ENCODE measurements around the gene TNN.

TNN gene

GRCh38 chr1:175045097-175045496, 22.5 kb upstream of the TNN start:
- Mint-ChIP-seq H3K4me3 (no peak overlapping the region), H3K4me1 (ENCODE audit: low read depth) (no peaks in the 10 kb centered on the region), H3K9me3 (peaks cover 9% of the 10 kb centered on the region), H3K36me3 (ENCODE audit: low read depth) (no peaks in the 10 kb centered on the region), H3K27ac (no peak overlapping the region), H3K27me3 (no peaks in the 10 kb centered on the region)
- intact Hi-C loops (cut with micrococcal nuclease) = no loop called here

GRCh38 chr1:175045519-175045918, 22.1 kb upstream of the TNN start:
- Mint-ChIP-seq H3K36me3 (ENCODE audit: low read depth) (no peaks in the 10 kb centered on the region), H3K4me1 (ENCODE audit: low read depth) (no peaks in the 10 kb centered on the region), H3K4me3 (no peak overlapping the region), H3K27me3 (no peaks in the 10 kb centered on the region), H3K27ac (no peak overlapping the region), H3K9me3 (peaks cover 9% of the 10 kb centered on the region)
- intact Hi-C loops (cut with micrococcal nuclease) = no loop called here

GRCh38 chr1:175050992-175051391, 16.6 kb upstream of the TNN start:
- no peaks in the 10 kb centered on the region for H3K27me3 Mint-ChIP-seq
- intact Hi-C loops (cut with micrococcal nuclease) = no loop called here
- no peaks in the 10 kb centered on the region for H3K9me3 Mint-ChIP-seq
- no peak overlapping the region for H3K4me3 Mint-ChIP-seq
- no peaks in the 10 kb centered on the region for H3K36me3 Mint-ChIP-seq (ENCODE audit: low read depth)
- no peaks in the 10 kb centered on the region for H3K4me1 Mint-ChIP-seq (ENCODE audit: low read depth)
- H3K27ac Mint-ChIP-seq = no peak overlapping the region

- Mint-ChIP-seq H3K4me1 (ENCODE audit: low read depth) (no peaks in the 10 kb centered on the region), H3K9me3 (peaks cover 7% of the 10 kb centered on the region), H3K27me3 (no peaks in the 10 kb centered on the region), H3K27ac (no peak overlapping the region), H3K36me3 (ENCODE audit: low read depth) (no peaks in the 10 kb centered on the region), H3K4me3 (no peak overlapping the region)
- intact Hi-C loops (cut with micrococcal nuclease) = no loop called here
Measured at GRCh38 chr1:175054736-175055135, 12.9 kb upstream of the TNN start.

GRCh38 chr1:175062339-175062738, 5.3 kb upstream of the TNN start:
- Mint-ChIP-seq H3K27ac (no peak overlapping the region), H3K36me3 (ENCODE audit: low read depth) (no peaks in the 10 kb centered on the region), H3K4me3 (no peak overlapping the region), H3K4me1 (ENCODE audit: low read depth) (peaks cover 5% of the 10 kb centered on the region), H3K27me3 (no peaks in the 10 kb centered on the region), H3K9me3 (no peaks in the 10 kb centered on the region)
- intact Hi-C loops (cut with micrococcal nuclease) = no loop called here

DNA sequence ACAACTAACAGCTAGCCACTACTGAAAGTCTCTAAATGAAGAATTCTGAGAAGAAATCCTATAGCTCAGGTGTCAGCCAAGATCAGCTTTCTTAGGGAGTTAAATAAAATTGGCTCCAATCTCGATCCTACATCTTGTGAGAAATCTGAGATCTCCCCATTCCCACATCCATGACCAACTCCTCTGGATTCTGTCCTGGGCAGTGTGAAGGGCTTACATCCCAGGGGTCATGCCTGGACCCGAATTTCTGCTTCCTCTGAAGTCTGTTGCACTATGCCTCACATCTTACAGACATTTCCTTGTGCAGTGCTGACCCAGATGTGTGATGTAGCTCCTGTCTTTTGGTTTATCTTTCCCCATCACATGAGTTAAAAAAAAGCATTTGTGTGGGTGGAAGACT, 4.8 kb upstream of the TNN start:
- Mint-ChIP-seq H3K27me3 (no peaks in the 10 kb centered on the region), H3K4me1 (ENCODE audit: low read depth) (peaks cover 5% of the 10 kb centered on the region), H3K9me3 (no peaks in the 10 kb centered on the region), H3K36me3 (ENCODE audit: low read depth) (no peaks in the 10 kb centered on the region), H3K27ac (no peak overlapping the region), H3K4me3 (no peak overlapping the region)
- intact Hi-C loops (cut with micrococcal nuclease) = no loop called here

- H3K36me3 Mint-ChIP-seq (ENCODE audit: low read depth) = no peaks in the 10 kb centered on the region
- no peaks in the 10 kb centered on the region for H3K27me3 Mint-ChIP-seq
- peaks cover 31% of the 10 kb centered on the region for H3K4me1 Mint-ChIP-seq (ENCODE audit: low read depth)
- intact Hi-C loops (cut with micrococcal nuclease) = no loop called here
- H3K9me3 Mint-ChIP-seq = no peaks in the 10 kb centered on the region
- H3K27ac Mint-ChIP-seq = no peak overlapping the region
- no peak overlapping the region for H3K4me3 Mint-ChIP-seq
Measured at GRCh38 chr1:175070818-175071217, 3.2 kb downstream of the TNN start.

DNA sequence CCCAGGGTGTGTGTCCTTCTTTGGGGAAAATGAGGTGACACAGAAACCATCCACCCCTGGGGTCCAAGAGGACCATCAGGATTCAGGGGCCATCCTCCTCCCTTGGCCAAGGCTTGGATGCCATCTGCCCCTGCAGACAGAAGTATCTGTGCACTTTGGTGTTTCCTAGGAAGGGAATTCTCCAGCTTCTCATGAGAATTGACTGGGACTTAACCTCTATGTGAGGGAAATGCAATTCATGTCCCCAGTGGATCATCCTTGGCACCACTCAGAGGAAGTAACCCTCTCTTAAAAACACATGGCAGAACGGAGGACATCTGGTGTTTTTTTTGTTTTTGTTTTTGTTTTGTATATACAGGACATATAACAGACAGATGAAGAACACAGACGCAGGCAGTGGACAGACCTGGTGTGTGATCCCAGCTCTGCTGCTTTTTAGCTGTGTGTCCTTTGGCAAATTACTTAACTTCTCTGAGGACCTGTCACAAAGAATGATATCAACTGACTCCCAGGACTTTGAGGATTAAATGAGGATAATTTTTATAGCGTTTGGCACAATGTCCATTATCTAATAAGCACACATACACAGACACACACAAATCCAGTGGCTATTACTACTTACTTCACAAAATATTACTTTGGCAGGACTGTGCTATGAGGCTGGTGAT, 3.8 kb downstream of the TNN start:
- H3K4me1 Mint-ChIP-seq (ENCODE audit: low read depth) = peaks cover 31% of the 10 kb centered on the region
- intact Hi-C loops (cut with micrococcal nuclease) = no loop called here
- no peaks in the 10 kb centered on the region for H3K9me3 Mint-ChIP-seq
- H3K27ac Mint-ChIP-seq = no peak overlapping the region
- H3K36me3 Mint-ChIP-seq (ENCODE audit: low read depth) = no peaks in the 10 kb centered on the region
- H3K4me3 Mint-ChIP-seq = no peak overlapping the region
- no peaks in the 10 kb centered on the region for H3K27me3 Mint-ChIP-seq

DNA sequence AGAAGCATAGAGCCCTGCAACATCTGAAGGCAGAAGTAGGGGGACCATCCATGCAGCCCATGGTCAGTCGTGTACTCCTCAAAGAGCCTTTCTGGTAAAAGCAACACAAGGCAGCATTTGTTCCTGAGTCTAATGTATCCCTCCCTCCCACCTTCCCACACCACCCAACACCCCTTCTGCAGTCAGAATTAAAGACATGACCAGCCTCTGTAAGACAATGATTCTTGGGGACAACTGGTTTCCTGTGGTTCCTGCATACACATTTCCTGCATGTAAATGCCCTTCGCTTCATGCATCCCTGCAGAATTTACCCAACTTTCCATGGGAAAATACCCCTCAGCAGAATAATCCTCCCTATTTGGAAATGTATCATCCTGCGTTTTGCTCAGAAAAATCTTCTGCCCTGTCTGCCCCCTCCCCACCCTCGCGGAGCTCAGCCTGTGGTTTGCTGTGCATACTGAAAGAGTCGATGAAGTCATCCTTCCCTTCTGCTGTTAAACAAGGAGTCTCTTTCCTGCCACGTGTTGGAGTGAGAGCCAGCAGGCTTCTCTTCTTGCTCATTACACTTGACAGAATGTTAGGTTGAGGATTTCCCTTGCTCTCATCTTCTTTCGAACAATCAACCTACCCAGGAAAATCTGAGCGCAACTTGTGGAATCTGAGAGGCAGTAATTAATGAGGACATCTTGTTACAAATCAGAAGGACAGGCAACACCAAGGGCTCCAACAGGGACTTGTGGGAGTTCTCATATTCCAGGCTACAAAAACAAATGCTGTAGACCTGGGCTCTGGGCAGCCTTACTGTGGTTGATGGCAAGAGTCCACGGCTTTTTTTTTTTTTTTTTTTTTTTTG, 4.7 kb downstream of the TNN start:
- Mint-ChIP-seq H3K9me3 (no peaks in the 10 kb centered on the region), H3K27me3 (no peaks in the 10 kb centered on the region), H3K4me1 (ENCODE audit: low read depth) (peaks cover 27% of the 10 kb centered on the region), H3K27ac (no peak overlapping the region), H3K36me3 (ENCODE audit: low read depth) (no peaks in the 10 kb centered on the region), H3K4me3 (peak overlapping the region; percentile 71)
- intact Hi-C loops (cut with micrococcal nuclease) = no loop called here

- intact Hi-C loops (cut with micrococcal nuclease) = no loop called here
Measured at GRCh38 chr1:175073061-175073460, 5.4 kb downstream of the TNN start.

DNA sequence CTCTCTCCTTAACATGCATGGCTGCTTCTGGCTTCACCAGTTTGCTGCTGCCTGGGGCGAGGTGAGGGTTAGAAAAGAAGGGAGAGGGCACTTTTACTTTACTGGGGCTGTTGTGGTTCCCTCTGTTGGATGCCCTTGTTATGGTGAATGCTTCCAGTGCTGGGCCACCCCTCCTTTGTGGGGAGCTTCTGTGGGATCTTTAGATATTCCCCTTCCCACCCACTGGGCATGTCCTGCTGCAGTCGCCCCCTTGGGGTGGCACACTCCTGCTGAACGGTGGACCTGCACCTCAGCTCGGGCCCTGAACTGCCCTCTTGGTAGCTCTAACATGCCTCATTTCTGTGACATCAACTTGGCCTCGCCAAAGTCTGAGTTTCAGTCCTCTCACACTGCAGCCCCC, 6.0 kb downstream of the TNN start:
- H3K4me1 Mint-ChIP-seq (ENCODE audit: low read depth) = peaks cover 26% of the 10 kb centered on the region
- no peaks in the 10 kb centered on the region for H3K27me3 Mint-ChIP-seq
- H3K27ac Mint-ChIP-seq = no peak overlapping the region
- no peaks in the 10 kb centered on the region for H3K9me3 Mint-ChIP-seq
- intact Hi-C loops (cut with micrococcal nuclease) = no loop called here
- H3K4me3 Mint-ChIP-seq = no peak overlapping the region
- H3K36me3 Mint-ChIP-seq (ENCODE audit: low read depth) = no peaks in the 10 kb centered on the region

More at GRCh38 chr1:175073061-175073460, 5.4 kb downstream of the TNN start:
- Mint-ChIP-seq H3K27me3 (no peaks in the 10 kb centered on the region), H3K4me3 (no peak overlapping the region), H3K9me3 (no peaks in the 10 kb centered on the region), H3K27ac (no peak overlapping the region), H3K36me3 (ENCODE audit: low read depth) (no peaks in the 10 kb centered on the region), H3K4me1 (ENCODE audit: low read depth) (peaks cover 26% of the 10 kb centered on the region)

DNA sequence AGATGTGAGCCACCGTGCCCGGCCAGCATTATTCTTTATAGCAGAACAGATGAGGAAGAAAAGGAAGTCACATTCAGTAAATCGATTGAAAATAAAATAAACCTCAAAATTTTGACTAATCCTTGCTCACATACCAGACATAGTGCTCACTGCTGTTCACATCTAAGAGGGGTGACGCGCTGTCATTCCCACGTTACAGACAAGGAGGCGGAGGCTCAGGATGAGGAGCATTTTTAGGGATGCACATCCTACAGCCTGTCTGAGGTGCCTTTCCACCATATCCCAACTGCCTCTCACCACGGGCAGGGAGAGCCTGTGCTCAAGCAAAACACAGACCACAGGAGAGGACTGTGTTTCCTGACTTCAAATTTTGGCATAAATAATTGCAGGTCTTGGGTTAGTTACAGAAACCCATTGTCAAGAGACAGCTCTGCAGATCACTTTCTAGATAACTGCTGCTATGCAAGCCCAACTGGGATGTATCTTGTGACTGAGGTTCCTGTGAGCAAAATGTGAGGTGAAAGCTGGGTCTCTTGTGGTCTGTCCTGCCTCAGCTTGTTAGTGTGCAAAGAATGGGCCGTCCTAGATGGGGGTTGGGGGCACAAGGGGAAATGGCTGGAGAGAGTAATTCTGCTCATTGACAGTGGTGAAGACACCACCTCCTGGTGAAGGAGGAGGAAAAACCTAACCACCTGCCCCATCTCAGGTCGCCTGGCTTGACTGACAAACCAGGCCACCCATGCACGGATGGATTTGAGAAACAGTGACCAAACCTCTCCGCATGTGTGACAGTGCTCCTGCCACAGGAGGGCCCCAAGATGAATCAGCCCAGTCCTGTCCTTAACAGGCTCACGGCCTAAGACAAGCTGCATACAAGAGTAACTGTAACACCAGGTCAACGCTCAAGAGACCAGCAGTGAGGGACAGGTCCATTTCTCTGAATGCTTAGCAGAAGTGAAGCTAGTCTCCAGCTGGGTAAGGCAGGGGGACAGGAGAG, 8.2 kb downstream of the TNN start:
- no peak overlapping the region for H3K27ac Mint-ChIP-seq
- intact Hi-C loops (cut with micrococcal nuclease) = no loop called here
- no peaks in the 10 kb centered on the region for H3K9me3 Mint-ChIP-seq
- H3K4me3 Mint-ChIP-seq = no peak overlapping the region
- no peaks in the 10 kb centered on the region for H3K27me3 Mint-ChIP-seq
- H3K36me3 Mint-ChIP-seq (ENCODE audit: low read depth) = no peaks in the 10 kb centered on the region
- H3K4me1 Mint-ChIP-seq (ENCODE audit: low read depth) = peaks cover 26% of the 10 kb centered on the region

- peaks cover 15% of the 10 kb centered on the region for H3K4me1 Mint-ChIP-seq (ENCODE audit: low read depth)
- no peak overlapping the region for H3K27ac Mint-ChIP-seq
- H3K4me3 Mint-ChIP-seq = no peak overlapping the region
- intact Hi-C loops (cut with micrococcal nuclease) = no loop called here
- no peaks in the 10 kb centered on the region for H3K9me3 Mint-ChIP-seq
- no peaks in the 10 kb centered on the region for H3K27me3 Mint-ChIP-seq
- no peaks in the 10 kb centered on the region for H3K36me3 Mint-ChIP-seq (ENCODE audit: low read depth)
Measured at GRCh38 chr1:175077356-175078030, 9.9 kb downstream of the TNN start.
